ENCODE results near the gene TSPO2. TPM values are rescaled to one million over a fixed set of nuclear protein-coding genes. Genes with fewer than 3 reads are reported as not detected.

TSPO2 gene
- total and polyA plus RNA-seq, 2 of the 4 experiments (the other 2 are of a cell fraction), result not detected

GRCh38 chr6:41055149-41055548 lies 12.9 kb downstream of the TSPO2 start:
- Histone ChIP-seq H4K8ac (ENCODE audit: low read depth in 2 of 2, low read length in 2 of 2) (no peak overlapping the region), H3K27me3 (ENCODE audit: control insufficient read depth, insufficient read depth, low read length) (peaks cover 2% of the 10 kb centered on the region; the same call in 1 of the 2 replicates), H3K4ac (ENCODE audit: low read depth, low read length) (no peak overlapping the region), H3K27ac (ENCODE audit: insufficient read depth, low read length) (no peak overlapping the region), H2BK15ac (ENCODE audit: low read depth, low read length) (no peak overlapping the region), H2AK5ac (ENCODE audit: low read depth, low read length) (no peak overlapping the region), H2AK9ac (replicated peaks; ENCODE audit: low read depth, low read length, poor library complexity) (no peak overlapping the region), H4K5ac (ENCODE audit: low read depth, low read length) (no peak overlapping the region), H2BK120ac (ENCODE audit: low read depth, low read length) (no peak overlapping the region), H3K4me1 (ENCODE audit: control insufficient read depth, insufficient read depth, low read length) (peaks cover 12% of the 10 kb centered on the region), H4K20me1 (ENCODE audit: insufficient read depth, low read length) (no peaks in the 10 kb centered on the region), H4K91ac (ENCODE audit: insufficient read depth, low read depth, low read length) (no peak overlapping the region), H3K56ac (ENCODE audit: extremely low read depth, insufficient read depth, low read length) (no peak overlapping the region), H2BK5ac (ENCODE audit: low read depth, low read length, poor library complexity, severe bottlenecking) (no peak overlapping the region), H3K4me3 (ENCODE audit: insufficient read depth, low read depth, low read length) (no peak overlapping the region), H3K9ac (ENCODE audit: low read depth, low read length) (no peak overlapping the region), H3K14ac (replicated peaks; ENCODE audit: low read depth, low read length) (no peak overlapping the region), H3K36me3 (ENCODE audit: control insufficient read depth, insufficient read depth, low read length) (no peaks in the 10 kb centered on the region), H3K23ac (ENCODE audit: low read depth, low read length) (no peak overlapping the region), H3K79me1 (ENCODE audit: low read depth in 1 of 2, low read length in 2 of 2) (no peaks in the 10 kb centered on the region), H3K4me2 (ENCODE audit: low read depth, low read length) (no peak overlapping the region), H2BK20ac (ENCODE audit: low read depth, low read length) (no peak overlapping the region), H3K9me1 (ENCODE audit: insufficient read depth, low read length) (0 out of 2 replicates have a peak, but pooled peaks cover 3% of the 10 kb centered on the region), H2AFZ (replicated peaks; ENCODE audit: low read length, poor library complexity) (no peak overlapping the region), H3K9me3 (ENCODE audit: control insufficient read depth, insufficient read depth, low read length) (no peaks in the 10 kb centered on the region), H3K18ac (ENCODE audit: low read depth, low read length) (no peak overlapping the region)
- dilution Hi-C loops (cut with HindIII; ENCODE audit: low sequenced_read_pairs, unreplicated experiment) (no loop called here), intact Hi-C loops (cut with micrococcal nuclease) (no loop called here), in situ Hi-C loops (cut with MboI; ENCODE audit: low sequenced_read_pairs) (no loop called here)
- no CpG with 5 or more reads among the region's 3 CpGs for WGBS, 2 experiments (ENCODE audit: extremely low coverage in 2 of 2, insufficient read length in 1 of 2)
- POLR2A ChIA-PET (ENCODE audit: unreplicated experiment), result no interaction called here
- CTCF ChIA-PET, result interaction anchor here (0.6 kb wide), 1 partner anchor 145 kb away, joined by 3 read pairs; no protein-coding TSS in a partner anchor
- DNase-seq (peak; percentile 6), ATAC-seq (ENCODE audit: low read depth) (peak; percentile 36; the same call in 1 of the 2 replicates)
- TF ChIP-seq POLR2A (IDR thresholded peaks at IDR 0.05; ENCODE audit: low read depth, low read length) (no peak), CEBPB (IDR thresholded peaks at IDR 0.05; ENCODE audit: low read depth, low read length) (no peak), USF2 (IDR thresholded peaks at IDR 0.05; ENCODE audit: low read depth, low read length) (no peak), MAFK (IDR thresholded peaks at IDR 0.05; ENCODE audit: low read depth, low read length) (no peak), CHD1 (IDR thresholded peaks at IDR 0.05; ENCODE audit: low read depth, low read length) (no peak), CTCF (conservative IDR thresholded peaks at IDR 0.05; ENCODE audit: low read depth, low read length) (no peak)
- no TSS peak for BruUV-seq (replicated peaks)
